Endometrial microvascular endothelial cells (primary cell): ENCODE results near the gene PGAP3. TPM values are rescaled to one million over a fixed set of nuclear protein-coding genes. Genes with fewer than 3 reads are reported as not detected.
"Not testable (repeated sequence)": the region's sequence is repeated elsewhere in the genome, so short reads cannot be mapped to it uniquely, and the experiment has no call there.

Experiments used
- in situ Hi-C: cut with HindIII; loops from 2 replicates; pipeline ENCODE4 v1.10.0; 2017; ENCODE audit warnings: low sequenced_read_pairs, low pct_unique_long_range_greater_than_20kb; ENCODE audit errors: inconsistent ontology term
- total RNA-seq: library from RNA; depleted of rRNA; stranded (reverse); fragments of >200 nt; gene quantifications from one replicate; pipeline ENCODE4 v1.2.3, GENCODE V29; 2015; ENCODE audit errors: inconsistent ontology term

Gene PGAP3
- total RNA-seq, 1 donor from 2014 or later, result 7.4 TPM

GRCh38 chr17:39716073-39716818 lies 28.4 kb upstream of the PGAP3 start:
- in situ Hi-C loops, result no loop called here

- in situ Hi-C loops, result no loop called here
These were observed 27.7 kb upstream of the PGAP3 start for GRCh38 chr17:39715375-39716072.

GRCh38 chr17:39714234-39714633 lies 26.4 kb upstream of the PGAP3 start:
- in situ Hi-C loops, result no loop called here

GRCh38 chr17:39711851-39712250 lies 24.0 kb upstream of the PGAP3 start:
- in situ Hi-C loops, result no loop called here

DNA sequence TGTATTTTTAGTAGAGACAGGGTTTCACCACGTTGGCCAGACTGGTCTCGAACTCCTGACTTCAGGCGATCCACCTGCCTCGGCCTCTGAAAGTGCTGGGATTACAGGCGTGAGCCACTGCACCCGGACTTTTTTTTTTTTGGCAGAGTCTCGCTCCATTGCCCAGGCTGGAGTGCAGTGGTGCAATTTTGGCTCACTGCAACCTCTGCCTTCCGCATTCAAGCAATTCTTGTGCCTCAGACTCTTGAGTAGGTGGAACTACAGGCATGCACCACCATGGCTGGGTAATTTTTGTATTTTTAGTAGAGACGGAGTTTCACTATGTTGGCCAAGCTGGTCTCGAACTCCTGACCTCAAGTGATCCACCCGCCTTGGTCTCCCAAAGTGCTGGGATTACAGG lies 23.2 kb upstream of the PGAP3 start:
- in situ Hi-C loops, result not testable (repeated sequence)

DNA sequence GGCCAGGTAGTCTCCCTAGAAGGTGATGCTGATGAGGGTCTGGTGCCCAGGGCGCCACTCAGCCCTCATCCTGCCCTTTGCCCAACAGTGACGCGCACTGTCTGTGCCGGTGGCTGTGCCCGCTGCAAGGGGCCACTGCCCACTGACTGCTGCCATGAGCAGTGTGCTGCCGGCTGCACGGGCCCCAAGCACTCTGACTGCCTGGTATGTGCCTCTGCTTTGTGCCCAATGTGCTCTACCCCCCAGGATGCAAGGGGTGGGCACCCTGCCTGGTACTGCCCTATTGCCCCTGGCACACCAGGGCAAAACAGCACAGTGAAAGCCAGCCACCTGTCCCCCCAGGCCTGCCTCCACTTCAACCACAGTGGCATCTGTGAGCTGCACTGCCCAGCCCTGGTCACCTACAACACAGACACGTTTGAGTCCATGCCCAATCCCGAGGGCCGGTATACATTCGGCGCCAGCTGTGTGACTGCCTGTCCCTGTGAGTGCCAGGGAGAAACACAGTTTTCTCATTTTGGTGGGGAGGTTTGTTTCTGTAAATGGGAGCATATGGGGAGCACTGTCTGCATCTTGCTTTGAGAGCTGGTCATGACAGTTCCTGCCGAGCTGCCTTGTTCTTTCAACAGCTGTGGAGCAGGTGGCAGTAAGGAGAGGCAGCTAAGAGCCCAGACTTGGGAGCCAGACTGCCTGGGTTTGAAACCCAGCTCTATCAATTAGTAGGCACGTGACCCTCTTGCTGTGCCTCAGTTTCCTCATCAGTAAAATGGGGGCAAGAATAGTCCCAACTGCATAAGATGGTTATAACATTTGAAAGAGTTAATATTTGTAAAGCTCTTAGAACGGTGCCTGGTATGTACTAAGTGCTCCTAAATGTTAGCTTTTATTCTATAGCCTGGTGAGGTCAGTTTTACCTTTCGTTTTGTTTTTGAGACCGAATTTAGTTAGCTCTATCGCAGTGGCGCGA lies 22.4 kb upstream of the PGAP3 start:
- in situ Hi-C loops, result no loop called here

- in situ Hi-C loops, result no loop called here
These were observed 21.6 kb upstream of the PGAP3 start for GRCh38 chr17:39709319-39709997.

GRCh38 chr17:39706921-39707337 lies 19.1 kb upstream of the PGAP3 start:
- in situ Hi-C loops, result no loop called here

DNA sequence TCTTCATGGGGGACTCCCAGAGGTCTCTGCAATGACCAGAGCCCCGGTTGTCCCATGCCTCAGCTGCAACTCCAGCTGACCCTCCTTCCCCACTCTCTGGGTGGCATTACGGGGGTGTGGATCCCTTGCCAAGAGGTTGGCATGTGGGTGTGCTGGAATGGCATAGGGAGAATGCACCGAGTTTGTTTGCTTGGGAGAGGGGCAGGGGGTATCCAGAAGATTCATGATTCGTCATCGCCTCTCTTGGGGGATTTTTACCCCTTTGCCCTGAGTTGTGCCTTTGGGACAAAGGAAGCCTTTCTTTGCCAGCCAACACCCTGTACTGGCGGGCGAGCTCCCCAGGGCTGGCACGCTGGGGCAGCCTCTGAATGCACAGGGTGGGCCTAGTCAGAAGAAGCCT lies 18.5 kb upstream of the PGAP3 start:
- in situ Hi-C loops, result no loop called here

DNA sequence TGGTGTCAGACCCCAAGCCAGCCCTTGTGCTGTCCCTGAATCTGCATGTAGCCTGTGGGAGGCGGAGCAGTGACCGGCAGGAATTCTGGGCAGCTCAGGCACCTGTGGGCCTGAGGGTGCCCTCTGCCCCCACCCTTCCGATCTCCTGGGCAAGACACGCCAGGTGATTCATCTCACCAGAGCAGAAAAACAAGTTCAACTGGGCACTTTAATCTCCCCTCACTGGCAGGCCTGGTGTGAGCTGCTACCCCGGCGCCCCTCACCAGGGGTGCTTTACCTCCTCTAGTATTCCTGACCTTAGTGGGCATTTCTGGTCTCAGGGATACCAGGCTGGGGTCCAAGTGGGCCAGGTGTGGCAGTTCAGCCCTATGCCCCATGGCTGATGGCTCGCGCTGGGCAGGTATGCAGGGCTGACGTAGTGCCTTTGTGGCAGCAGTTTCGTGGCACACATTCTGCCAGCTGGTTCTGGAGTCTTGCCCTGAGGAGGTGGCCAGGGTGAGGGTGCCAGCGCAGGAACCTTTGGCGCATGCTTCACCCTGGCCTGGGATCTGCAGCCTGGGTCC lies 18.0 kb upstream of the PGAP3 start:
- in situ Hi-C loops, result no loop called here

DNA sequence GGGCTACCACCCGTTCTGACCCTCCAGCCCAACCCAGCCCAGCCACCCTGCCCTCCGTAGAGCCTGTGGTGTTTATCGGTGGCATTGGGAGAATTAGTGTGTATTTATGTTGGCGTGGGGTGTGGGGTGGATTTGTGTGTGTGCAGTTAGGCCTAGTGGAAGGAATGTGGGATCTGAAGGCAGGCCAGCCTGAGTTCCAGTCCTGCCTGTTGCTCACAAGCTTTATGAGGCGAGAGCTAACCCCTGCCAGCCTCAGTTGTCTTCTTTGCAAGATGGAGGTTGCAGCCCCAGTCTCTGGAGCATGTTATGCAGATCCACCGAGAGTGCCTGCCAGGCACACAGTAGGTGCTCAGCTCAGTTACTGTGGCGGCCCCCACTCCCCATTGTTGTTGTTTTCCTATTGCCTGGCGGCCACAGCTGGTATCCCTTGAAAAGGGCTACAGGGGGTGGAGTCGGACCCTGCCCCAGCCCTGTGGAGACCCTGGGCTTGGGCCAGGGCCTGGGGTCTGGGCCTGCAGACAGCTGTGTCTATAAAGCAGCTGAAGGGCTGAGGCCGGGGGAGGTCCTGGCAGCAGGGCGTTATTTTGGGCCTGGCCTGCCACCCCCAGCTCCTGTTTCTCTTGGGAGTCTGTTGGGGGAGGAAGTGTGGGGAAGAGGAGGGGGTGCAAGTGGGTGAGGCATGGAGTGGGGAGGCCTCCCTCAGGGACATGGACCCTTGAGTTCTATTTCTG lies 17.1 kb upstream of the PGAP3 start:
- in situ Hi-C loops, result no loop called here

DNA sequence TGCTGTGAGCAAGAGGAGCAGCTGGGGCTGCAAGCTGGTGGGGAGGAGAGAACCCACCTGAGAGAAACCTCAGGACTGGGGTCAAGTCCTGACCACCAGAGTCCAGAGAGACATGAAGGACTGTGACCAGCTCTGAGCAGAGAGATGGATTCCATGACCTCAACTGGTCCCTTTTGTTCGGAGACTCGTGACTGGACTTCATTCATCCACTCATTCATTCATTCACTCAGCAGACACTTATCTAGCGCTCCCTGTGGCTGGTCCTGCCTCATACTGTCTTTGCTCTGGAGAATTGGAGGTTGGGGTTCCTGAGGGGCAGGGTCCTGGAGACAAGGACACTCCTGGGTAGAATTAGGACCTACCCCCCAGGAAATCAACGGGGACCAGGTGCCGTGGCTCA lies 16.1 kb upstream of the PGAP3 start:
- in situ Hi-C loops, result no loop called here

- in situ Hi-C loops, result no loop called here
These were observed 15.3 kb upstream of the PGAP3 start for GRCh38 chr17:39702901-39703893.

- in situ Hi-C loops, result no loop called here
These were observed 14.0 kb upstream of the PGAP3 start for GRCh38 chr17:39701784-39702422.

DNA sequence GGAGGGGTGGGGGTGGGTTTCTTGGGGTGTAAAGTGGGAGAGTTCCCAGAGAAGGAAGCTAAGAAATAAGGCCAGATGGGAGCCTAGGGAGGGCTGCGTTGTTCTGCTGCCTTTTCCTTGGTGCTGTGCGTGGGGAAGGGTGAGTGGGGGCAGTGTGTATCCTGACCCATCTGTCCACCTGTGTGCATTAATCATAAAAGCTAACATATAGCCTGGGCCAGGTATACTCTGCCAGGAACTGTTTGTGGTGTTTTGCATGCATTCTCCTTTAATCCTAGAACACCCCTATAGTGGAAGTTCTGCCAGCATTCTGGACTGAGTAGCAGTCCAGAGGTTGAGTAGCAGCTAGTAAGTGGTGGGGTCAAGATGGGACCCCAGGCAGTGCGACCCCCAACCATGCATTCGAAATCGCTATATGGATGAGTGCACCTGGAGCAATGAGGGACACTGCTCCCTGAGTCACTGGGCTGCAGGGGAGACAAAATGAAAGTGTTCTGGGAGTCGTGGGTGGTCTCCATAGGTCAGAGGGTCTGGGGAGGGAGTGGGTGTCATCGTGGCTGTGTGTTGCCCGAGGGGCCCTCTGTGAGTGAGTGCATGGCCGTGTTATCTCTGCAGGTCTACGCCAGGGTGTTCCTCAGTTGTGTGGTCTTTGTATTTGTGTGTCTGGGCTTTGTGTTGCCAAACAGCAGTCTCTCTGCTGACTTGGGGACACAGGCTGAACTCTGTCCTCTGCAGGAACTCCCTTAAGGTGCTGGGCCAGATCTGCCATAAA lies 13.3 kb upstream of the PGAP3 start:
- in situ Hi-C loops, result no loop called here
